ENCODE measurements around the gene TMEM38B.
A peak's percentile ranks its signal among the peaks of the same experiment; 100 is the strongest.

TMEM38B gene

GRCh38 chr9:105693435-105694189 is 729 bp upstream of the TMEM38B start:
- TF ChIP-seq ZNF8 (CRISPR knock-in tag; IDR thresholded peaks at IDR 0.05): no peak
- no peak for TF ChIP-seq ARNTL (CRISPR knock-in tag; IDR thresholded peaks at IDR 0.05; ENCODE audit: borderline replicate concordance, low read depth)
- TF ChIP-seq, protein P1, sequence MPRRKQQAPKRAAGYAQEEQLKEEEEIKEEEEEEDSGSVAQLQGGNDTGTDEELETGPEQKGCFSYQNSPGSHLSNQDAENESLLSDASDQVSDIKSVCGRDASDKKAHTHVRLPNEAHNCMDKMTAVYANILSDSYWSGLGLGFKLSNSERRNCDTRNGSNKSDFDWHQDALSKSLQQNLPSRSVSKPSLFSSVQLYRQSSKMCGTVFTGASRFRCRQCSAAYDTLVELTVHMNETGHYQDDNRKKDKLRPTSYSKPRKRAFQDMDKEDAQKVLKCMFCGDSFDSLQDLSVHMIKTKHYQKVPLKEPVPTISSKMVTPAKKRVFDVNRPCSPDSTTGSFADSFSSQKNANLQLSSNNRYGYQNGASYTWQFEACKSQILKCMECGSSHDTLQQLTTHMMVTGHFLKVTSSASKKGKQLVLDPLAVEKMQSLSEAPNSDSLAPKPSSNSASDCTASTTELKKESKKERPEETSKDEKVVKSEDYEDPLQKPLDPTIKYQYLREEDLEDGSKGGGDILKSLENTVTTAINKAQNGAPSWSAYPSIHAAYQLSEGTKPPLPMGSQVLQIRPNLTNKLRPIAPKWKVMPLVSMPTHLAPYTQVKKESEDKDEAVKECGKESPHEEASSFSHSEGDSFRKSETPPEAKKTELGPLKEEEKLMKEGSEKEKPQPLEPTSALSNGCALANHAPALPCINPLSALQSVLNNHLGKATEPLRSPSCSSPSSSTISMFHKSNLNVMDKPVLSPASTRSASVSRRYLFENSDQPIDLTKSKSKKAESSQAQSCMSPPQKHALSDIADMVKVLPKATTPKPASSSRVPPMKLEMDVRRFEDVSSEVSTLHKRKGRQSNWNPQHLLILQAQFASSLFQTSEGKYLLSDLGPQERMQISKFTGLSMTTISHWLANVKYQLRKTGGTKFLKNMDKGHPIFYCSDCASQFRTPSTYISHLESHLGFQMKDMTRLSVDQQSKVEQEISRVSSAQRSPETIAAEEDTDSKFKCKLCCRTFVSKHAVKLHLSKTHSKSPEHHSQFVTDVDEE (CRISPR knock-in tag; IDR thresholded peaks at IDR 0.05): no peak
- TF ChIP-seq ZFP3 (CRISPR knock-in tag; IDR thresholded peaks at IDR 0.05): no peak
- no peak for TF ChIP-seq CSDC2 (CRISPR knock-in tag; IDR thresholded peaks at IDR 0.05)
- TF ChIP-seq, protein P2, sequence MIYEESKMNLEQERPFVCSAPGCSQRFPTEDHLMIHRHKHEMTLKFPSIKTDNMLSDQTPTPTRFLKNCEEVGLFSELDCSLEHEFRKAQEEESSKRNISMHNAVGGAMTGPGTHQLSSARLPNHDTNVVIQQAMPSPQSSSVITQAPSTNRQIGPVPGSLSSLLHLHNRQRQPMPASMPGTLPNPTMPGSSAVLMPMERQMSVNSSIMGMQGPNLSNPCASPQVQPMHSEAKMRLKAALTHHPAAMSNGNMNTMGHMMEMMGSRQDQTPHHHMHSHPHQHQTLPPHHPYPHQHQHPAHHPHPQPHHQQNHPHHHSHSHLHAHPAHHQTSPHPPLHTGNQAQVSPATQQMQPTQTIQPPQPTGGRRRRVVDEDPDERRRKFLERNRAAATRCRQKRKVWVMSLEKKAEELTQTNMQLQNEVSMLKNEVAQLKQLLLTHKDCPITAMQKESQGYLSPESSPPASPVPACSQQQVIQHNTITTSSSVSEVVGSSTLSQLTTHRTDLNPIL (CRISPR knock-in tag; IDR thresholded peaks at IDR 0.05; ENCODE audit: low read depth): no peak
- TF ChIP-seq OSR1 (CRISPR knock-in tag; IDR thresholded peaks at IDR 0.05): no peak
- ATAC-seq: peak; percentile 13

DNA sequence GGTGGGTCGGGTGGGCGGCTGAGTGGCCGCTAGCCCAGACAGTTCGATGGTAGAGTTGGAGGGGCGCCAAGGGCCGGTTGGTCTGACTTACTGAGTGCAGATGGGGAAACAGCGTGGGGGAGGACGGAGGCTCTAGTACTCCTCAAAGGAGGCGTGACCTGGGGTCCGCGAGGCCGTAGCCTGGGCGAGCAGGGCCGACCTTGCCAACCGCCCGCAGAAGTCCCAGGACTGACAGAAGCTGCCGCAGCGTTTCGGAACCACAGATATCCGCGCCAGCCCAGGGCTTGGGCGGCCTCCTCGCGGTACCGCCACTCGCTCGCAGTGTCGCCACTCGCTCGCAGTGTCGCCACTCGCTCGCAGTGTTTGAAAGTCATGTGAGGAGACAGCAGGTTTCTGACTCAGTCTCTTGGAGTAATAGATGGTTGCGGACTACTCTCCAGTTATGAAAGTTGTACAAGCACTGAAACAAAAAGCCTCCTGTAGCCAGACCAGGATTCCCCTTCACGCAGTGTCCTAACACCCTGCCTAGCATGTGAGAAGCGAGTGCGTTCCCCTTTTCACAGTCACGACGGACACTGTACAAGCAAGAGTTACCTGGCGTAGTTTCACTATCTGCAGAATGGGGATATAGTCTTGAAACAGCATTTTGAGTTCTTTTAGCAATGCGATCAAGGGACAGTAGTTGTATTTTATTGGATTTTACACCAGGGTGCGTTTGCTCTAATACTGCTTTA is 674 bp downstream of the TMEM38B start:
- TF ChIP-seq TCF4 (CRISPR knock-in tag; IDR thresholded peaks at IDR 0.05; ENCODE audit: borderline replicate concordance) (no peak), OSR1 (CRISPR knock-in tag; IDR thresholded peaks at IDR 0.05) (no peak), ZNF8 (CRISPR knock-in tag; IDR thresholded peaks at IDR 0.05) (no peak), ZNF70 (CRISPR knock-in tag; IDR thresholded peaks at IDR 0.05) (no peak), CSDC2 (CRISPR knock-in tag; IDR thresholded peaks at IDR 0.05) (no peak)
- ATAC-seq: peak; percentile 80

DNA sequence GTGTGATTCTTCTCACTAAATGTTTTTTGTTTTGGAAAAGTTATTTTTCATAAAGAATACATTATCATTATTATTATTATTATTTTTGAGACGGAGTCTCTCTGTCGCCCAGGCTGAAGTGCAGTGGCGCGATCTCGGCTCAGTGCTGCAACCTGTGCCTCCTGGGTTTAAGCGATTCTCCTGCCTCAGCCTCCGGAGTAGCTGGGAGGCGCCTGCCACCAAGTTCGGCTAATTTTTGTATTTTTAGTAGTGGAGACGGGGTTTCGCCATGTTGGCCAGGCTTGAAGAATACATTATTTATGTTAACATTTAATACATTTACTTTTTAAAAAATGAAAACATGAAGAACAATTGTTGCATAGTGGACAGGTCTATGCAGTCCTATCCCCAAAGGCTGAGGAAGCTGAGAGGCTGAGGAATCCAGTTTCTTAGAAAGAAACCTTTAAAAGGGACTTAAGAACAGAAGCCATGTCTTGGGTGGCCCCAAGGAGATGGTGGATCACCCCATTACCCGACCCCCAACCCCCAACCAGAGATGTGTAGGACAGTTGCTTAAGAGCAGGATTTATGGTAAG is 2.0 kb downstream of the TMEM38B start:
- no peak for ATAC-seq
- TF ChIP-seq ZNF565 (CRISPR knock-in tag; conservative IDR thresholded peaks at IDR 0.05; ENCODE audit: low read depth) (no peak), SNAI2 (CRISPR knock-in tag; IDR thresholded peaks at IDR 0.05) (no peak), ZNF70 (CRISPR knock-in tag; IDR thresholded peaks at IDR 0.05) (no peak), CSDC2 (CRISPR knock-in tag; IDR thresholded peaks at IDR 0.05) (no peak), OSR1 (CRISPR knock-in tag; IDR thresholded peaks at IDR 0.05) (no peak), TOX (CRISPR knock-in tag; IDR thresholded peaks at IDR 0.05; ENCODE audit: borderline replicate concordance) (no peak), TCF4 (CRISPR knock-in tag; IDR thresholded peaks at IDR 0.05; ENCODE audit: borderline replicate concordance) (no peak)

- no peak for TF ChIP-seq ZFP30 (CRISPR knock-in tag; IDR thresholded peaks at IDR 0.05)
- TF ChIP-seq, protein P3, sequence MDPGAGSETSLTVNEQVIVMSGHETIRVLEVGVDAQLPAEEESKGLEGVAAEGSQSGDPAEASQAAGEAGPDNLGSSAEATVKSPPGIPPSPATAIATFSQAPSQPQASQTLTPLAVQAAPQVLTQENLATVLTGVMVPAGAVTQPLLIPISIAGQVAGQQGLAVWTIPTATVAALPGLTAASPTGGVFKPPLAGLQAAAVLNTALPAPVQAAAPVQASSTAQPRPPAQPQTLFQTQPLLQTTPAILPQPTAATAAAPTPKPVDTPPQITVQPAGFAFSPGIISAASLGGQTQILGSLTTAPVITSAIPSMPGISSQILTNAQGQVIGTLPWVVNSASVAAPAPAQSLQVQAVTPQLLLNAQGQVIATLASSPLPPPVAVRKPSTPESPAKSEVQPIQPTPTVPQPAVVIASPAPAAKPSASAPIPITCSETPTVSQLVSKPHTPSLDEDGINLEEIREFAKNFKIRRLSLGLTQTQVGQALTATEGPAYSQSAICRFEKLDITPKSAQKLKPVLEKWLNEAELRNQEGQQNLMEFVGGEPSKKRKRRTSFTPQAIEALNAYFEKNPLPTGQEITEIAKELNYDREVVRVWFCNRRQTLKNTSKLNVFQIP (CRISPR knock-in tag; IDR thresholded peaks at IDR 0.05; ENCODE audit: borderline replicate concordance, low read depth): no peak
- TF ChIP-seq TOX (CRISPR knock-in tag; IDR thresholded peaks at IDR 0.05; ENCODE audit: borderline replicate concordance): no peak
- TF ChIP-seq BACH2 (CRISPR knock-in tag; IDR thresholded peaks at IDR 0.05; ENCODE audit: borderline replicate concordance): no peak
- TF ChIP-seq ZNF70 (CRISPR knock-in tag; IDR thresholded peaks at IDR 0.05): no peak
- no peak for TF ChIP-seq OSR1 (CRISPR knock-in tag; IDR thresholded peaks at IDR 0.05)
- no peak for TF ChIP-seq ARNTL (CRISPR knock-in tag; IDR thresholded peaks at IDR 0.05; ENCODE audit: borderline replicate concordance, low read depth)
- no peak for TF ChIP-seq SNAI2 (CRISPR knock-in tag; IDR thresholded peaks at IDR 0.05)
- no peak for TF ChIP-seq ZNF565 (CRISPR knock-in tag; conservative IDR thresholded peaks at IDR 0.05; ENCODE audit: low read depth)
- TF ChIP-seq PPARA (CRISPR knock-in tag; IDR thresholded peaks at IDR 0.05; ENCODE audit: borderline replicate concordance): no peak
- no peak for TF ChIP-seq TCF4 (CRISPR knock-in tag; IDR thresholded peaks at IDR 0.05; ENCODE audit: borderline replicate concordance)
- TF ChIP-seq ESRRG (CRISPR knock-in tag; IDR thresholded peaks at IDR 0.05): no peak
- TF ChIP-seq RARB (CRISPR knock-in tag; IDR thresholded peaks at IDR 0.05): no peak
- TF ChIP-seq ZC3H10 (CRISPR knock-in tag; IDR thresholded peaks at IDR 0.05): no peak
- TF ChIP-seq, protein P2 (CRISPR knock-in tag; IDR thresholded peaks at IDR 0.05; ENCODE audit: low read depth): no peak
- no peak for TF ChIP-seq GLIS3 (CRISPR knock-in tag; IDR thresholded peaks at IDR 0.05)
- TF ChIP-seq, protein P4, sequence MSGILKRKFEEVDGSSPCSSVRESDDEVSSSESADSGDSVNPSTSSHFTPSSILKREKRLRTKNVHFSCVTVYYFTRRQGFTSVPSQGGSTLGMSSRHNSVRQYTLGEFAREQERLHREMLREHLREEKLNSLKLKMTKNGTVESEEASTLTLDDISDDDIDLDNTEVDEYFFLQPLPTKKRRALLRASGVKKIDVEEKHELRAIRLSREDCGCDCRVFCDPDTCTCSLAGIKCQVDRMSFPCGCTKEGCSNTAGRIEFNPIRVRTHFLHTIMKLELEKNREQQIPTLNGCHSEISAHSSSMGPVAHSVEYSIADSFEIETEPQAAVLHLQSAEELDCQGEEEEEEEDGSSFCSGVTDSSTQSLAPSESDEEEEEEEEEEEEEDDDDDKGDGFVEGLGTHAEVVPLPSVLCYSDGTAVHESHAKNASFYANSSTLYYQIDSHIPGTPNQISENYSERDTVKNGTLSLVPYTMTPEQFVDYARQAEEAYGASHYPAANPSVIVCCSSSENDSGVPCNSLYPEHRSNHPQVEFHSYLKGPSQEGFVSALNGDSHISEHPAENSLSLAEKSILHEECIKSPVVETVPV (CRISPR knock-in tag; IDR thresholded peaks at IDR 0.05): no peak
- no peak for TF ChIP-seq CSDC2 (CRISPR knock-in tag; IDR thresholded peaks at IDR 0.05)
- TF ChIP-seq, protein P5, sequence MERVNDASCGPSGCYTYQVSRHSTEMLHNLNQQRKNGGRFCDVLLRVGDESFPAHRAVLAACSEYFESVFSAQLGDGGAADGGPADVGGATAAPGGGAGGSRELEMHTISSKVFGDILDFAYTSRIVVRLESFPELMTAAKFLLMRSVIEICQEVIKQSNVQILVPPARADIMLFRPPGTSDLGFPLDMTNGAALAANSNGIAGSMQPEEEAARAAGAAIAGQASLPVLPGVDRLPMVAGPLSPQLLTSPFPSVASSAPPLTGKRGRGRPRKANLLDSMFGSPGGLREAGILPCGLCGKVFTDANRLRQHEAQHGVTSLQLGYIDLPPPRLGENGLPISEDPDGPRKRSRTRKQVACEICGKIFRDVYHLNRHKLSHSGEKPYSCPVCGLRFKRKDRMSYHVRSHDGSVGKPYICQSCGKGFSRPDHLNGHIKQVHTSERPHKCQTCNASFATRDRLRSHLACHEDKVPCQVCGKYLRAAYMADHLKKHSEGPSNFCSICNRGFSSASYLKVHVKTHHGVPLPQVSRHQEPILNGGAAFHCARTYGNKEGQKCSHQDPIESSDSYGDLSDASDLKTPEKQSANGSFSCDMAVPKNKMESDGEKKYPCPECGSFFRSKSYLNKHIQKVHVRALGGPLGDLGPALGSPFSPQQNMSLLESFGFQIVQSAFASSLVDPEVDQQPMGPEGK (CRISPR knock-in tag; IDR thresholded peaks at IDR 0.05; ENCODE audit: borderline replicate concordance): no peak
Measured at GRCh38 chr9:105697871-105698270, 3.5 kb downstream of the TMEM38B start.

More at GRCh38 chr9:105697871-105698270, 3.5 kb downstream of the TMEM38B start:
- no peak for ATAC-seq
